Right ventricle myocardium inferior (tissue), 1 donor: ENCODE results near the gene TBX4. TPM values are rescaled to one million over a fixed set of nuclear protein-coding genes. Genes with fewer than 3 reads are reported as not detected.
A peak's percentile ranks its signal among the peaks of the same experiment; 100 is the strongest.

Source experiments
- ATAC-seq: fragments of 200-7000 bp; cut with Tn5 transposase; one replicate; pipeline ENCODE4 v1.9.1; 2020; ENCODE audit warnings: mild to moderate bottlenecking, moderate library complexity
- DNase-seq: peaks from one replicate; pipeline ENCODE4 v3.0.0; 2021; ENCODE audit errors: missing footprints
- intact Hi-C: fragments of 100-400 bp; cut with DNase I; formaldehyde crosslinking; loops from one replicate; pipeline ENCODE4 v1.11.0; 2022
- total RNA-seq: library from RNA; stranded (reverse); fragmentation: NEBNext Ultra II Directional; extraction: Animal tissue kit (Norgen Biotek cat#: 25700); gene quantifications from one replicate; pipeline ENCODE4 v1.2.1, GENCODE V29; 2021
- donor health status: DM: no; HTN: yes; CAD: no; lungs with severe emphysema.

The TBX4 gene
- total RNA-seq, 1 donor from 2014 or later = not detected

GRCh38 chr17:61412143-61412859, 39.9 kb upstream of the TBX4 start:
- peak; percentile 91 for DNase-seq
- intact Hi-C loops = loop anchor here (1.0 to 10.0 kb wide), 5 partner anchors 62 to 690 kb away; no protein-coding TSS in a partner anchor
- peak; percentile 82 for ATAC-seq

- ATAC-seq (no peak), DNase-seq (no peak)
- intact Hi-C loops = loop anchor here (1.0 to 10.0 kb wide), 5 partner anchors 62 to 691 kb away; no protein-coding TSS in a partner anchor
Measured at GRCh38 chr17:61412860-61413660, 39.2 kb upstream of the TBX4 start.

GRCh38 chr17:61413661-61414126, 38.5 kb upstream of the TBX4 start:
- no peak for ATAC-seq
- intact Hi-C loops = loop anchor here (2.0 to 10.0 kb wide), 4 partner anchors 61 to 691 kb away; no protein-coding TSS in a partner anchor
- no peak for DNase-seq

GRCh38 chr17:61414141-61414935, 37.9 kb upstream of the TBX4 start:
- ATAC-seq (no peak), DNase-seq (peak; percentile 52)
- intact Hi-C loops = loop anchor here (5.0 to 10.0 kb wide), 3 partner anchors 60 to 692 kb away; no protein-coding TSS in a partner anchor

- DNase-seq (no peak), ATAC-seq (no peak)
- intact Hi-C loops = loop anchor here (5.0 to 10.0 kb wide), 3 partner anchors 60 to 693 kb away; no protein-coding TSS in a partner anchor
Measured at GRCh38 chr17:61414936-61415251, 37.3 kb upstream of the TBX4 start.

- ATAC-seq = no peak
- peak; percentile 41 for DNase-seq
- intact Hi-C loops = loop anchor here (10.0 kb wide), 1 partner anchor 59 kb away; no protein-coding TSS in a partner anchor
Measured at GRCh38 chr17:61415374-61416210, 36.6 kb upstream of the TBX4 start.

GRCh38 chr17:61416211-61416539, 36.0 kb upstream of the TBX4 start:
- intact Hi-C loops = loop anchor here (10.0 kb wide), 1 partner anchor 59 kb away; no protein-coding TSS in a partner anchor
- no peak for ATAC-seq
- no peak for DNase-seq

- ATAC-seq = peak; percentile 87
- intact Hi-C loops = loop anchor here (10.0 kb wide), 1 partner anchor 58 kb away; no protein-coding TSS in a partner anchor
- DNase-seq = peak; percentile 94
Measured at GRCh38 chr17:61416540-61417363, 35.5 kb upstream of the TBX4 start.

GRCh38 chr17:61418449-61418848, 33.8 kb upstream of the TBX4 start:
- DNase-seq (no peak), ATAC-seq (no peak)
- intact Hi-C loops = loop anchor here (10.0 kb wide), 1 partner anchor 56 kb away; no protein-coding TSS in a partner anchor

GRCh38 chr17:61419496-61420046, 32.7 kb upstream of the TBX4 start:
- intact Hi-C loops = loop anchor here (5.0 to 10.0 kb wide), 2 partner anchors 55 to 418 kb away; no protein-coding TSS in a partner anchor
- ATAC-seq (no peak), DNase-seq (no peak)

- DNase-seq (no peak), ATAC-seq (no peak)
- intact Hi-C loops = loop anchor here (5.0 kb wide), 1 partner anchor 417 kb away; no protein-coding TSS in a partner anchor
Measured at GRCh38 chr17:61420052-61420451, 32.2 kb upstream of the TBX4 start.

GRCh38 chr17:61420745-61421398, 31.4 kb upstream of the TBX4 start:
- ATAC-seq (no peak), DNase-seq (no peak)
- intact Hi-C loops = loop anchor here (5.0 kb wide), 1 partner anchor 416 kb away; no protein-coding TSS in a partner anchor

GRCh38 chr17:61421460-61421859, 30.8 kb upstream of the TBX4 start:
- intact Hi-C loops = loop anchor here (5.0 kb wide), 1 partner anchor 416 kb away; no protein-coding TSS in a partner anchor
- no peak for ATAC-seq
- DNase-seq = no peak

- intact Hi-C loops = loop anchor here (5.0 kb wide), 1 partner anchor 415 kb away; no protein-coding TSS in a partner anchor
- ATAC-seq = no peak
- DNase-seq = no peak
Measured at GRCh38 chr17:61422116-61422799, 30.0 kb upstream of the TBX4 start.

- intact Hi-C loops = loop anchor here (5.0 kb wide), 1 partner anchor 414 kb away; no protein-coding TSS in a partner anchor
- no peak for ATAC-seq
- no peak for DNase-seq
Measured at GRCh38 chr17:61422869-61423268, 29.4 kb upstream of the TBX4 start.
